ENCODE measurements around the gene TMEM236.

DNA sequence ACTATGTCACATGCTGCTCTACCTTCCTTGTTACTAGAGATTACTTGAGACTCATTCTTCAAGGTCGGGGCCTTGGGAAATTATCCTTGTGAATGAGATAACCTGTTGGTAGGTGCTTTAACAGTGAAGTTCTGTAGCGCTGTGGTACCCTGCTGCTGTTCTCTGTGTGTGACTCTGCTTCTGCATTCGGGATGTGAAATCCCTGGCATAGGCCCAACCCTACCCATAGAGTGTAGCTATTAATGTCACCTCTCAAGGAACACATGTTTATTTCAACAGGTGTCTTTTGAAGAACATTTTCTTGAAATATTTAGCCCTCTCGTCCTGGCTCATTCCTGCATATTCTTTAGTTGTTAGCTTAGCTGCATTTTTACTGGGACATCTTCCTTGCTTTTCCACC lies 41.8 kb upstream of the TMEM236 start:
- TF ChIP-seq, protein P1, sequence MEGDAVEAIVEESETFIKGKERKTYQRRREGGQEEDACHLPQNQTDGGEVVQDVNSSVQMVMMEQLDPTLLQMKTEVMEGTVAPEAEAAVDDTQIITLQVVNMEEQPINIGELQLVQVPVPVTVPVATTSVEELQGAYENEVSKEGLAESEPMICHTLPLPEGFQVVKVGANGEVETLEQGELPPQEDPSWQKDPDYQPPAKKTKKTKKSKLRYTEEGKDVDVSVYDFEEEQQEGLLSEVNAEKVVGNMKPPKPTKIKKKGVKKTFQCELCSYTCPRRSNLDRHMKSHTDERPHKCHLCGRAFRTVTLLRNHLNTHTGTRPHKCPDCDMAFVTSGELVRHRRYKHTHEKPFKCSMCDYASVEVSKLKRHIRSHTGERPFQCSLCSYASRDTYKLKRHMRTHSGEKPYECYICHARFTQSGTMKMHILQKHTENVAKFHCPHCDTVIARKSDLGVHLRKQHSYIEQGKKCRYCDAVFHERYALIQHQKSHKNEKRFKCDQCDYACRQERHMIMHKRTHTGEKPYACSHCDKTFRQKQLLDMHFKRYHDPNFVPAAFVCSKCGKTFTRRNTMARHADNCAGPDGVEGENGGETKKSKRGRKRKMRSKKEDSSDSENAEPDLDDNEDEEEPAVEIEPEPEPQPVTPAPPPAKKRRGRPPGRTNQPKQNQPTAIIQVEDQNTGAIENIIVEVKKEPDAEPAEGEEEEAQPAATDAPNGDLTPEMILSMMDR (conservative IDR thresholded peaks at IDR 0.05; ENCODE audit: low read depth, low read length) = no peak
- no peak for TF ChIP-seq EZH2 (IDR thresholded peaks at IDR 0.05; ENCODE audit: low read length, unreplicated experiment)
